HG03159 (cell line): Measurements from ENCODE around the gene CACNA1H.

Experiments used
- ATAC-seq: cut with Tn5 transposase; IDR thresholded peaks from one replicate; pipeline ENCODE4 v1.9.1; 2021; ENCODE audit warnings: mild to moderate bottlenecking, moderate library complexity; ENCODE audit not compliant: unreplicated experiment

Gene CACNA1H

DNA sequence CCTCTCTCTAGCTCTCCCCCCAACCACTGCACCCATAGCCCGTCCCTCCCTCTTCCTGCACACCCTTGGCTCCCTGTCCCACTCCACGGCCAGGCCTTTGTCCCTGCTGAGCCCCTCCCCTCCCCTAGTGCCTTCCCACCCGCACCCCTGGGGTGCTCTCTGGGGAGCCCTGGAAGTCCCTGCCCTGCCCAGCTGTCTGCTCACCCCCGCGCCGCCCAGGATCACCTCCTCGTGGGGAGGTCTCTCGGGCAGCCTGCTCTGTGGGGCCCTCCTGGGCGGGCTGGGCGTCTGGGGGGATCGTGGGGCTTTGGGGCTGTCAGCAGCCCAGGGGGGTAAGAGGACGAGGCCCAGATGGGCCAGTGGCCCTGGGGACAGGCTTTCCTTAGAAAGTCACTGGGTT is 18.1 kb downstream of the CACNA1H start:
- no peak for ATAC-seq

DNA sequence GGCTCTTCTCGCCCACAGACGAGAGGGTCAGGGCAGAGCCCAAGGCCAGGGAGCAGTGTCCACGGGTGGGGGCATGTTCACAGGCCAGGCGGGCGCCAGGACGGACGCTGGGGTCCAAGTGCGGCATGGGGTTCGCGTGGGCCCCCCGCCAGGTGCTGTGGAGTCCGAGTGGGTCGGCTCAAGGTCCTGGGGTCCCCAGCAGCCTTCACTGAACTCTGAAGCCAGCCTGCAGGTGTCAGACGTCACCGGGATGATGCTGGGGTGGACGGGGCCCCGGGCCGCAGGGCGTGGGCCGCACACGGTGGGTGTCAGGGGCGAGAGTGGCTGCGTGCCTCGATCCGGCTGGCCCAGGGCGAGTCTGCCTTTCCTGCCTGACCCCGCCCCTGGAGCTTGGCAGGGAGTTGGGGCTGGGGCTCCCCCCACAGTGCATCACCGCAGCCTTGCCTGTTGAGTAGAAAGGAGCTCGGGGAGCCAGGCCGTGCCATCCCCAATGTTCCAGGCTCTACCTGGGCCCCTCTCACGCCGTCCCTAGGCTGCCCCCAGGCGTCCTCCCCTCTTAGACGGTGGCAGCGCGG is 19.0 kb downstream of the CACNA1H start:
- no peak for ATAC-seq

DNA sequence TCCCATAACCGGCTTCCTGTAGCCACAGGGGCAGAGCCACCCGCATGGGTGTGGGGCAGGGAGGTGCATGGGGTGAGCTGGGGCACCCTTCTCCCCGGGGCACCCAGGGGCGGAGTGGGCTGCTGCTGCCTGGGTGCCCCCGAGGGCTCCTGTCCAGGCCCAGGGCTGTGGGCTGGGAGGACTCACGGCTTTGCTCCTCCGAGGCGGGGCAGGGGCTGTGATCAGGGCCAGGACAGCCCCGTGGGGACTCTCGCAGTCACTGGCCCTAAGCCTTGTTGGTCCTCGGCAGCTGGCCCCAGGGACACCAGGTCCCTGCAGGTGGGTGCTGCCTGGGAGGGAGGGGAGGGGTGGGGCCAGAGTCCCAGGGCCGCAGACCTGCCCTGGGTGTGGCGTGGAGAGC is 19.7 kb downstream of the CACNA1H start:
- no peak for ATAC-seq

GRCh38 chr16:1173788-1174451 is 21.0 kb downstream of the CACNA1H start:
- no peak for ATAC-seq

DNA sequence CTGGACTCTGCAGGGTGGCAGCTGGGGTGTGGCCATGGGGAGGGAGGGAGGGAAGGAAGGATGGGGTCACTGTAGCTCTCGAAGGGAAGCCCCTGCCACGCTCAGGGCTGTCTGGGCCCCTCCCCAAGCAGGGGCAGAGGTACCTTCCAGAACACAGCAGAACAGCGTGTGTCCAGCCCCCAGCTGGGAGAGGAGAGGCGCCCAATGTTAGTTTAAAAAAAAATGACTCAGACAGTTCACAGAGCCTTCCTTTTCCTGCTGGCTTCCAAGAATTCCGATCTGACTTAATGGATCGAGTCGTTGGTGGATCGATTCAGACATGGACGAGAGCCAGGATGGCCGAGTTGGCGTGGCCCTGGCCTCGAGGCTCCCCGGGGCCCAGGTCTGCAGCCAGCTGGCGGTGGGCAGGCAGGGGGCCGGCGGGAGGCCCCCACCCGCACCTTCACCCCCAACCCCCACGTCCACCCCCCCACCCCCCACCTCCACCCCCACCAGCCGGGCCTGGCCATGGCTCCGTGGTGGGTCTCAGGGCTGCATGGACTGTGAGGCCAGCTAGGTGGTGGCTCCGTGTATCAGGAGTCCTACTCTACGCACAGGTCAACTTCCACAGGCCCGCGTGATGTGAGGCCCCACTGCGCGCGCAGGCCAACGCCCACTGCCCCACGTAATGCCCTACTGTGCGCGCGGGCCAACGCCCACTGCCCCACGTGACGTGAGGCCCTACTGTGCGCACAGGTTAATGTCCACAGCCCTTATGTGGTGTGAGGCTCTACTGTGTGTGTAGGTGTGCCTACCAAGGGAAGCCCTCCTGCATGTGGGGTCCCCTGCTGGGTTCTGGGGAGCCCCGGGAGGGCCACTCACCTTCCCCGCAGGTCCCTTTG is 21.8 kb downstream of the CACNA1H start:
- no peak for ATAC-seq

GRCh38 chr16:1175566-1176279 is 22.8 kb downstream of the CACNA1H start:
- no peak for ATAC-seq

- no peak for ATAC-seq
Observed at GRCh38 chr16:1176280-1176897, 23.5 kb downstream of the CACNA1H start.

- no peak for ATAC-seq
Observed at GRCh38 chr16:1177053-1177452, 24.1 kb downstream of the CACNA1H start.

DNA sequence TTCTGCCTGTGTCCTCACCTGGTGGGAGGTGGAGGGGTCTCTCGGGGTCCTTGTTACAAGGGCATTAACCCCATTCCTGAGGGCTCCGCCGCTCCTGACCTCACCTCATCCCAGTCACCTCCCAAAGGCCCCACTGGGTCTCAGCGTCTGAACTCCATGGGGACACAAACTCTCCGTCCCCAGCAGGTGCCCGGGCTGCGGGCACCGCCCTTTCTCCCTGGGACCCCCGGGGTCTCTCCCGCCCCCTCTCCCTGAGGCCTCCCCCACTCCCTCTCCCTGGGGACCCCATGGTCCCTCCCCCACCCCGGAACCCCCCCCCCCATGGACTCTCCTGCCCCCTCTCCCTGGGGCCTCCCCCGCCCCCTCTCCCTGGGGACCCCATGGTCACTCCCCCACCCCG is 24.8 kb downstream of the CACNA1H start:
- no peak for ATAC-seq

DNA sequence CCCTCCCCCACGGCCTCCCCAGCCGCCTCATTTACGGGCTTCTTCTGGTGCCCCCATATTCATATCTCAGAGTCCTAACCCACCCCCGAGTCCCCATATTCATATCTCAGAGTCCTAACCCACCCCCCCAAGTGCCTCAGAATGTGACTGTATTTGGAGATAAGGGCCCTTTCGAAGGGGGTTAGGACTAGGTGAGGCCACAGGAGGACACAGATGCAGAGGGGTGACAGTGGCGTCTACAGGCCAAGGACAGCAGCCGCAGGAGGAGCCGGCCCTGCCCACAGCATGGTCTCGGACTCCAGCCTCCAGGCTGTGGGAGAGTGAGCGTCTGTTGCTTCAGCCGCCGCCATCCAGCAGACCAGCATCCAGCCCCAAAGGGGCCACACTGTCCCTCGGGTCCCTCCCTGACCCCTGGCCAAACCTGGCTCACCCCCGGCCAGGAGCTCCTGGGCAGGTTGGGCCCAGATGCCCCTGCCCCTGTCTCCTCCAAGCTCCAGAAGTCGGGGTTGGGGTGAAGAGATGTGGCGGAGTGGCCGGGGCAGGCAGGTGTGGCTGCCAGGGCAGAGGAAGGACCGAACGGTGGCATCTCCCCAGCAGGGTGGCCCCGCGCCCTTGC is 25.5 kb downstream of the CACNA1H start:
- no peak for ATAC-seq

- no peak for ATAC-seq
Observed at GRCh38 chr16:1180549-1181403, 27.9 kb downstream of the CACNA1H start.

DNA sequence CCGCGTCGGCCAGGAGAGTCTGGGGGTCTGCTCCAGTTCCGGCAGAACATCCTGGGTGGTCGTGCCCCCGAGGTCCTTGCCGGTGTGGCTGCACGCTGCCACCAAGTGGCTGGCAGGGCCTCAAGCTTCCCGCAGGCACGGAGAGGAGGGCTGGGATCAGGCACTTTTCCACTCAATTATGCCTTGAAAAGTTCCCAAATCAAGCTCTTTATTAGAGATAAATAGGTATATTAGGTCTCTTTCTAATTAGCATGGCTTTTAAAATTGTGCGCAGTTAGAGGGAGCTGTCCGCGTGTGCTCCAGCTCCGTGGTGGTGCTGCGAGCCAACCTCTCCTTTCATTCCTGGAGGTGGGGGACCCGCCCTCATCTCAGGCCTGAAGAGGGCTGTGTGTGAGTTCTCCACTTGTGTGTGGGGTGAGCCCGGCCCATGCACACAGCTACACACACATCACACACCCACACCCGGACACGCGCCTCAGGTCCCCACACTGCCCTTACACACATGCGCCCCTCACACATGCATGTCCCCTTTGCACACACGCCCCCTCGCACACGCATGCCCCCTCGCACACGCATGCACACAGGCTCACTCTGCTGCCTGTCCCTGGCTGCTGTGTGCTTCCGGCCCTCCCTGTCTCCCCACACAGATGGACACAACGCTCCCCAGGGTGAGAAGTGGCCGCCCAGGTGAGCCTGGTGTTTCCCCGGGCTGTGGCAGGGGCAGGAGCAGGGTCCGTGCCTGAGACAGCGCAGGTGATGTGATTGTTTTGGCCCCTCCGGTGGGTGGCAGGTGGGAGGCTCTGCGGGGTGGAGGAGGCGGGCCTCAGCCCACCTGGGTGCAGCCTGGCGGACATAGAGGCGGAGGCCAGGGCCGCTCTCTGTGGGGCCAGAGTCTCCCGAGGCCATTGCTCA is 28.8 kb downstream of the CACNA1H start:
- no peak for ATAC-seq

DNA sequence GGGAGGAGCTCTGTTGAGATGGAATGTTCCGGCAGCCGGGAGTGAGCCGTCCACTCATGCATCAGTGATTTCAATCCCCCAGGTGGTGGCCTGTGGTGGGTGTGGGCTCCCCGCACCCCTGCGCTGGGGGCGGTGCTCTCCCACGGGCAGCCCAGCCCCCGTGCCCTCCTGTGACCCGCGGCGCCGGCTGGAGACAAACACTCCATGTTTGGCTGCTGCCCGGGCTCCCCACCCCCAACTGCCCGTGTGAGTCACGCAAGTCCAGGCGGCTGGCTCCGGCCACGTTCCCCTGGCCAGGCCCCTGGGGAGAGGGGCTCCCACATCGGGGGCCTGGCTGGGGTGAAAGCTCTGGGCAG is 29.4 kb downstream of the CACNA1H start:
- ATAC-seq = no peak

DNA sequence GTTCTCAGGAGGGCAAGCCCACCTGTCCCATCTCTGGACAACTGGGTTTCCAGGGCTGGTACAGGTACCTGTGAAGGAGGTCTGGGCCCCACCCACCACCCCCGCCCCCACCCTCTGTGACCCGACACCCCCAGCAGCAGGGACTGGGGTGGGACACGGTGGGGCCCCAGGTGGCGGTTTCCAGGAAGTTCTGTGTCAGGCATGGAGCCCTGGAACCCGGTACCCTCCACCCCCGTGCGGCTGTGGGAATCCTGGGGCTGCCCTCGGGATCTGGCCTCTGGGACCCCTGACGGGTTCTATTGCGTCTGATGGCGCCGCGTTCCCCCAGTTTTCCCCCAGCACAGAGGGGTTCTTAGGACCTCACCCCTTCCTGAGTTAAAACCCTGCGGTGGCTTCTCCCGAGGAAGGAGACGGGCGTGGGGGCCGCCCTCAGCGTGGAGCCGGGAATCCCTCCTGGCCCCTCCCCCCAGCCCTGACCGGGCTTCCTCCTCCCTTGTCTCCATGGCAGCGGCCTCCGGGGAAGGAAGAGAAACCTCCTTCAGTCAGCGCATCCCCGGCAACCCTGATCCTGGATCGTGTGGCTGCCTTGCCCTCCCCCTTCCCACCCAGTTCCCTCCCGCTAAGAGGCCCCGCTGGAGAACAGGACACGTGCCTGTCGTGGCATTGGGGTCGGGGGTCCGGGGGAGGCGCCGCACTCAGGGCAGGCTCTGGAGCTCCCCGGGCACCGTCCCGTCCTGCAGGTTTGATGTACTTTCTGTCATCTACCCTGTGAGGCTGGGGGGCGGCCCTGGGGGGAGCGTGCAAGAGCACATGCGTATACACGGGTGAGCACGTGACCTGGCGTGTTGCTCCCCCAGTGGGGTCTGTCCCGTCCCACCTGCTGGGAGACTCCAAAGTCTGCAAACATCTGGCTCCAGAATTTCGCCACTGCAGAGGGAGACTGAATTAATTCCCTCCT is 30.3 kb downstream of the CACNA1H start:
- ATAC-seq = no peak

- ATAC-seq = no peak
Observed at GRCh38 chr16:1184156-1184868, 31.4 kb downstream of the CACNA1H start.

- ATAC-seq = no peak
Observed at GRCh38 chr16:1184980-1185379, 32.1 kb downstream of the CACNA1H start.
